ENCODE data around the gene SNX4.

DNA sequence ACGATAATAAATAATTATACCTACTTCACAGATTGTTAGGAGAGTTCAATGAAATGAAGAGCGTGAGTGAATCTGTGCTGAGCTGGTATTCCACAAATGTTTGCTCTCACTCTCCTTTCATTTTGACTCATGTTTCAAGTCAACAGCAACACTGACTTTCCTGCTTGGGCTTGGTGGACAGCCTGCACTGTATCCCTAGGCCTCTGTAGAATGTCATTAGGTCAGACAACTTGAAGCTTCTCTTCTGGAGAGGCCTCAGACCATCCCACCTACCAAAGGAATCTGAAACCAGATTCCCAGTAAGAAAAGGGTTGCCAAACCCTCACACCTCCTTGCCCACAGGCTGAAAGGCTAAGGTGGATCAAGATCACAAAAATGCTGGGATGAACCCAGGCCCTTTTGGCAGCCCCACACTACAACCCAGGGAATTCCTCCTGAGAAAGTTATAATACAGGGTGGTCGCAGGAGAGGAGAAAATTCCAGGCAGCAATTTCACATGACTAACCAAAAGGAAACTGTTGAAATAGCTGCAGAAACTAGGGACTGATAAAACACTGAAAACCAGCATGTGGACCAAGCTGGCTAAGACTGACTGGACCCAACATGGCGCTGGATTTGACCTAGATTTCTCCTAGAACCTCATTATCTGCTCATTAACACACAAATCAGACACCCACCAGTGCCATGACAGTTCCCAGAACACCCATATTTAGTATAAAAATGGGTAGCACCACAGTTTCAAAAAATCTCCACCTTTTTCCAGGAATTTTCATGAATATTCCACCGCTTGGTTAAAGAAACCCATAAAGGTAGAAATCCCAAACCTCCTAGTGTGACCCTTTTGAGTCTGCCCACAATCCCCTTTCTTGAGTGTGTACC lies 87.9 kb downstream of the SNX4 start:
- TF ChIP-seq, protein P1, sequence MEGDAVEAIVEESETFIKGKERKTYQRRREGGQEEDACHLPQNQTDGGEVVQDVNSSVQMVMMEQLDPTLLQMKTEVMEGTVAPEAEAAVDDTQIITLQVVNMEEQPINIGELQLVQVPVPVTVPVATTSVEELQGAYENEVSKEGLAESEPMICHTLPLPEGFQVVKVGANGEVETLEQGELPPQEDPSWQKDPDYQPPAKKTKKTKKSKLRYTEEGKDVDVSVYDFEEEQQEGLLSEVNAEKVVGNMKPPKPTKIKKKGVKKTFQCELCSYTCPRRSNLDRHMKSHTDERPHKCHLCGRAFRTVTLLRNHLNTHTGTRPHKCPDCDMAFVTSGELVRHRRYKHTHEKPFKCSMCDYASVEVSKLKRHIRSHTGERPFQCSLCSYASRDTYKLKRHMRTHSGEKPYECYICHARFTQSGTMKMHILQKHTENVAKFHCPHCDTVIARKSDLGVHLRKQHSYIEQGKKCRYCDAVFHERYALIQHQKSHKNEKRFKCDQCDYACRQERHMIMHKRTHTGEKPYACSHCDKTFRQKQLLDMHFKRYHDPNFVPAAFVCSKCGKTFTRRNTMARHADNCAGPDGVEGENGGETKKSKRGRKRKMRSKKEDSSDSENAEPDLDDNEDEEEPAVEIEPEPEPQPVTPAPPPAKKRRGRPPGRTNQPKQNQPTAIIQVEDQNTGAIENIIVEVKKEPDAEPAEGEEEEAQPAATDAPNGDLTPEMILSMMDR (IDR thresholded peaks at IDR 0.05; ENCODE audit: borderline replicate concordance, extremely low read depth, low read length, poor library complexity, severe bottlenecking), result no peak
- TF ChIP-seq EZH2 (IDR thresholded peaks at IDR 0.05; ENCODE audit: borderline replicate concordance, low read depth, low read length, severe bottlenecking), result no peak
